A673 (cell line): ENCODE results near the gene LRRC51. TPM values are rescaled to one million over a fixed set of nuclear protein-coding genes. Genes with fewer than 3 reads are reported as not detected.

Experiments used
- BruUV-seq: library from RNA; stranded (reverse); fragments of 400-500 nt; replicated peaks from 2 replicates; lab custom pipeline; 2021; lab: Mats Ljungman, UMichigan
- CTCF ChIA-PET: fragments of 300-600 bp; sonication (Branson Sonifier 250); formaldehyde crosslinking; loops from one replicate; lab custom pipeline; 2022; ENCODE audit warnings: antibody characterized with exemption; lab: Charles Lee
- POLR2A ChIA-PET: fragments of 300-600 bp; sonication (Branson Sonifier 250); formaldehyde crosslinking; loops from one replicate; lab custom pipeline; 2022; ENCODE audit warnings: antibody characterized with exemption; ENCODE audit not compliant: low non-redundant PET; lab: Charles Lee
- DNase-seq: peaks from one replicate; pipeline ENCODE4 v3.0.0-alpha.2; 2015; ENCODE audit warnings: low spot score
- H3K27ac ChIP-seq: fragments of 200-600 bp; sonication (generic); 2 replicates; pipeline ENCODE4 v1.5.1; 2016; ENCODE audit warnings: mixed run types, low read depth, mild to moderate bottlenecking, mixed read lengths, antibody characterized with exemption, low read length; ENCODE audit not compliant: poor library complexity, severe bottlenecking
- H3K27me3 ChIP-seq: fragments of 200-600 bp; sonication (generic); replicated peaks from 2 replicates; pipeline ENCODE4 v1.6.1; 2017; ENCODE audit warnings: mixed run types, low read depth, mild to moderate bottlenecking, mixed read lengths, antibody characterized with exemption, low read length; ENCODE audit not compliant: insufficient read depth, poor library complexity
- H3K36me3 ChIP-seq: fragments of 200-600 bp; sonication (generic); 2 replicates; pipeline ENCODE4 v1.6.1; 2016; ENCODE audit warnings: mixed run types, mild to moderate bottlenecking, mixed read lengths, antibody characterized with exemption, low read length; ENCODE audit not compliant: insufficient read depth, poor library complexity, severe bottlenecking
- H3K4me1 ChIP-seq: fragments of 200-600 bp; sonication (generic); 2 replicates; pipeline ENCODE4 v1.6.1; 2017; ENCODE audit warnings: mixed run types, mild to moderate bottlenecking, mixed read lengths, antibody characterized with exemption, low read length; ENCODE audit not compliant: insufficient read depth, poor library complexity, severe bottlenecking
- H3K4me3 ChIP-seq: fragments of 200-600 bp; sonication (generic); 2 replicates; pipeline ENCODE4 v1.5.1; 2016; ENCODE audit warnings: low read depth, mixed run types, mild to moderate bottlenecking, mixed read lengths, low read length; ENCODE audit not compliant: poor library complexity, severe bottlenecking
- H3K9me3 ChIP-seq: fragments of 200-600 bp; sonication (generic); 2 replicates; pipeline ENCODE4 v1.6.1; 2016; ENCODE audit warnings: mixed run types, low read depth, mild to moderate bottlenecking, mixed read lengths, antibody characterized with exemption, low read length; ENCODE audit not compliant: poor library complexity, severe bottlenecking
- CTCF ChIP-seq: fragments of 300-800, 200-600 bp; sonication (generic); conservative IDR thresholded peaks from 2 replicates; pipeline ENCODE4 v1.5.1; 2017; ENCODE audit warnings: low read depth, mild to moderate bottlenecking, antibody characterized with exemption, low read length, moderate library complexity, mixed read lengths
- EZH2 ChIP-seq: fragments of 200-600 bp; sonication (generic); IDR thresholded peaks from 2 replicates; pipeline ENCODE4 v1.6.1; 2017; ENCODE audit warnings: borderline replicate concordance, low read depth, mild to moderate bottlenecking, mixed read lengths, antibody characterized with exemption, low read length; ENCODE audit not compliant: poor library complexity, severe bottlenecking
- intact Hi-C: fragments of 100-400 bp; cut with micrococcal nuclease; formaldehyde crosslinking; loops from one replicate; pipeline ENCODE4 v1.10.0; 2022; ENCODE audit not compliant: unreplicated experiment
- total RNA-seq: library from RNA; stranded (reverse); gene quantifications from 2 replicates; pipeline ENCODE4 v1.2.3, GENCODE V29; 2021

The LRRC51 gene
- total RNA-seq, 1 experiment from 2014 or later, result 13.9 TPM

DNA sequence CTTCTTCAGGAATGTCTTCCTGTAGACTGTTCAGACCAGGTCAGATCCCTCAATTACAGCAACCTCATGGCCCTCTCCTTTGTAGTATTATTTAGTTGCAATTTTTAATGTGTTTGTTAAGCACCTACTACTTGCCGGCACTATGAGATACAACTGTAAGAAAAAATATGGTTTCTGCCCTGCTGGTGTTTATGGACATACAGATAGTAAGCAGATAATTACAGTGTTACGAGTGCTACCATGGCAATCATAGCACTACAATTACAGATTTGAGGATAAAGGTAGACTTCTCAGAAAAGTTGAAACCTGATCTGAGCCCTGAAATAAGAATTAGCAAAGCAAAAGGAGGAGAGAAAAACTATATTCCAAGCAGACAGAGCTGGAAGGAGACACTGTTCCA, 2.8 kb downstream of the LRRC51 start:
- DNase-seq, result no peak
- Histone ChIP-seq H3K4me3 (no peak overlapping the region), H3K27me3 (no peaks in the 10 kb centered on the region), H3K4me1 (peaks cover 10% of the 10 kb centered on the region), H3K36me3 (no peaks in the 10 kb centered on the region), H3K9me3 (no peaks in the 10 kb centered on the region), H3K27ac (no peak overlapping the region)
- intact Hi-C loops, result no loop called here
- no TSS peak for BruUV-seq
- TF ChIP-seq CTCF (no peak), EZH2 (no peak)
- ChIA-PET CTCF (no interaction called here), POLR2A (no interaction called here)

DNA sequence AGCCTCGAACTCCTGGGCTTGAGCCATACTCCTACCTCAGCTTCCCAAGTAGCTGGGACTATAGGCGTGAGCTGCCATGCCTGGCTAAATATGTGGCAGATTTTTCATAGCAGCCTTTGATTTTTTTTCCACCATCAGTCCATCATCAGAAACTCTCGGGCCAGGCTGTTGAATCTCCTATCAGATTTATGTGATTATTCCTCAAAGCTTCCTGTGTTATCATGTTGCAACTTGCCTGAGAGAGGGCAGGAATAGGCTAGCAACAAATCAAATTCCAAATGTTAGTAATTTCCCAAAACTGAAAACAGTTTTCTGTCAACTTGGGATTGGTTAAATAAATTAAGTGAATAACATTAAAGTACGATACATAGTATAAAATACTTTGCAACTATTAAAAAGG, 3.4 kb downstream of the LRRC51 start:
- ChIA-PET POLR2A (no interaction called here), CTCF (no interaction called here)
- no peaks in the 10 kb centered on the region for H3K36me3 ChIP-seq
- no peak for DNase-seq
- no TSS peak for BruUV-seq
- no peaks in the 10 kb centered on the region for H3K27me3 ChIP-seq
- no peak overlapping the region for H3K27ac ChIP-seq
- H3K4me1 ChIP-seq, result peaks cover 7% of the 10 kb centered on the region
- no peaks in the 10 kb centered on the region for H3K9me3 ChIP-seq
- no peak for TF ChIP-seq EZH2
- no peak overlapping the region for H3K4me3 ChIP-seq
- intact Hi-C loops, result no loop called here

DNA sequence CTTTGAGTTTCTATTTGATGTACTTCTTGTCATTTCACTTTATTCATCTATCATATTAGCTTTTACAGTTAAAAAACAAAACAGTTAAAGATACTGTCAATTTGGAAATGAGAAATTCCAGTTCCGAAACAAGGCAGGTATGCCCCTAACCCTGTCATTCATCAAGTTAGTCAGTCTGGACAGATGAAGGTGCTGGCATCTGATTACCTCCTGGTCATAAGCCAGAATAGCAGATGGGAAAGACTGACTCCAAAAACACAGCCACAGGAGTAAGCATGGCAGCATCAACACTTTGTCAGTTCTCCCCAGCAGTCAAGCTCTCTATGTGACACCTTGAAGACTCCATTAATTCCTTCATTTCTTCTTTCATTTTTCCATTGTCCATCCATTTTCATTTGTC, 4.3 kb downstream of the LRRC51 start:
- H3K27me3 ChIP-seq, result no peaks in the 10 kb centered on the region
- POLR2A ChIA-PET, result no interaction called here
- peaks cover 7% of the 10 kb centered on the region for H3K4me1 ChIP-seq
- no peaks in the 10 kb centered on the region for H3K36me3 ChIP-seq
- TF ChIP-seq CTCF (no peak), EZH2 (no peak)
- H3K9me3 ChIP-seq, result no peaks in the 10 kb centered on the region
- H3K4me3 ChIP-seq, result no peak overlapping the region
- no peak overlapping the region for H3K27ac ChIP-seq
- BruUV-seq, result no TSS peak
- CTCF ChIA-PET, result no interaction called here
- DNase-seq, result no peak
- intact Hi-C loops, result no loop called here

DNA sequence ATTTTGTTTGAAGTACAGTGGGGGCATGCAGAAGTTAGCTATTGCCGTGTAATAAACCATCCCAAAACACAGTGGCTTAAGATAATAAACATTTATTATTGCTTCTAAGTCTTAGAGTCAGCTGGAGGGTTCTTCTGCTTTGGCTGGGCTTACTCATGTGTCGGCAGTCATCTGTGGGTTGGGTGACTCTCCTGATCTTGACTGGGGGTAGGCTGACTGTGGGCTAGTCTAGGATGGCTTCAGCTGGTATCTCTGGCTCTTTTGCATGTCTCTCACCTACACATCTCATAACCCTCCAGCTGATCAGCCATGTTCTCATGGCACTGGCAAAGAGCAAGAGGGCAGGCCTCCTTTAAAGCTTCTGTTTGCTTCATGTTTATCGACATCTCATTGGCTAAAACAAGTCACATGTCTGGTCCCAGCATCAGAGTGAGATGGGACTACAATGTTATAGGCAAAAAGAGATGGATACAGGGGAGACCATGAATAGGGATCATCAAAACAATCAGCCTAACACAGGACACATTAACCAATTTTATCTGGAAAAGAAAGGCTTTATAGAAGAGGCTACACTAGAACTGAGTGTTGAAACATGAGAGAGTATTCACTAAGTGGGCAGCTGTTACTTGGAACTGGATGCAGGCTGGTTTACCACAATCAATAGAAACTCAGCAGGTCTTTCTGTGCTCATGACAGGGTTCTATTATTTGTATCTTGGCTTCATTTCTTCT, 5.1 kb downstream of the LRRC51 start:
- H3K4me3 ChIP-seq, result no peak overlapping the region
- no peak for DNase-seq
- H3K27ac ChIP-seq, result no peak overlapping the region
- no peaks in the 10 kb centered on the region for H3K36me3 ChIP-seq
- intact Hi-C loops, result no loop called here
- TF ChIP-seq EZH2 (no peak), CTCF (no peak)
- peaks cover 7% of the 10 kb centered on the region for H3K4me1 ChIP-seq
- ChIA-PET POLR2A (no interaction called here), CTCF (no interaction called here)
- H3K9me3 ChIP-seq, result no peaks in the 10 kb centered on the region
- no TSS peak for BruUV-seq
- H3K27me3 ChIP-seq, result no peaks in the 10 kb centered on the region
